OCI-LY1 (cell line): ENCODE data around the gene MYOF.

Source experiments
- EZH2 ChIP-seq: fragments of 200-600 bp; sonication (generic), shearing (Covaris generic); IDR thresholded peaks from 2 replicates; pipeline ENCODE4 v1.8.0; 2017; ENCODE audit warnings: borderline replicate concordance, mixed run types, mild to moderate bottlenecking, antibody characterized with exemption, low read length, moderate library complexity, mixed read lengths
- TF ChIP-seq, protein P1 (sequence below): fragments of 200-600 bp; sonication (generic), shearing (Covaris generic); IDR thresholded peaks from 2 replicates; pipeline ENCODE4 v1.5.1; 2017; ENCODE audit warnings: mild to moderate bottlenecking, antibody characterized with exemption, low read length, moderate library complexity, mixed read lengths

DNA sequence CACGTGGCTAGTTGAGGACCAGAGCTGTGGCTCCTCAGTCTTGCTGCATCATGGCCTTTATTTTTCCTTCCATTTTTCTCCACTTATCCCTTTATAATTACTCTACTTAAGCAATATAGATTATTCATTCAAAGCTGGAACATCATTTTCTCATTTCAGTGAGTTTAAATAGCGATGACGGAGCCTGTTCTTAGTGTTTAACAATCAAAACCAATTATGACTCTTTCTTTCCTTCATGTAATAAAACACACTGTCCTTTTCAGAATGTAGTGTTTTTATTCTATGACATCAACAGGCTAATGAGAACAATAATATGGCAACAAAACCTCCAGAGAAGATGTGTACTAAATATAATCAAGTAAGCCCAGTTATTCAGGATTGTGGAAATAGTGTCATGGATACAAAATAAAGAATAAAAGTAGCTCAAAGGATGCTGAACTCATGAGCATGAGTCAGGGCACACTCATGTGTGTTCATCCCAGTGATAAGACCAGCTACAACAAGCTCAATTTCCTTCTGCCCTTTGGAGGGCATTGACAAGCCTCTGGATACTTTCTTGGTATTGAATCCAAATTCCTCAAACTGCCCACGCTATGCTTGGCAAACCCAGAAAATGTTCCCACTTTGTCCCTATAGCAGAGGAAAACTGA, 220.0 kb downstream of the MYOF start:
- TF ChIP-seq, protein P1, sequence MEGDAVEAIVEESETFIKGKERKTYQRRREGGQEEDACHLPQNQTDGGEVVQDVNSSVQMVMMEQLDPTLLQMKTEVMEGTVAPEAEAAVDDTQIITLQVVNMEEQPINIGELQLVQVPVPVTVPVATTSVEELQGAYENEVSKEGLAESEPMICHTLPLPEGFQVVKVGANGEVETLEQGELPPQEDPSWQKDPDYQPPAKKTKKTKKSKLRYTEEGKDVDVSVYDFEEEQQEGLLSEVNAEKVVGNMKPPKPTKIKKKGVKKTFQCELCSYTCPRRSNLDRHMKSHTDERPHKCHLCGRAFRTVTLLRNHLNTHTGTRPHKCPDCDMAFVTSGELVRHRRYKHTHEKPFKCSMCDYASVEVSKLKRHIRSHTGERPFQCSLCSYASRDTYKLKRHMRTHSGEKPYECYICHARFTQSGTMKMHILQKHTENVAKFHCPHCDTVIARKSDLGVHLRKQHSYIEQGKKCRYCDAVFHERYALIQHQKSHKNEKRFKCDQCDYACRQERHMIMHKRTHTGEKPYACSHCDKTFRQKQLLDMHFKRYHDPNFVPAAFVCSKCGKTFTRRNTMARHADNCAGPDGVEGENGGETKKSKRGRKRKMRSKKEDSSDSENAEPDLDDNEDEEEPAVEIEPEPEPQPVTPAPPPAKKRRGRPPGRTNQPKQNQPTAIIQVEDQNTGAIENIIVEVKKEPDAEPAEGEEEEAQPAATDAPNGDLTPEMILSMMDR = no peak
- no peak for TF ChIP-seq EZH2
